Duodenal mucosa (tissue), 2 donors: ENCODE results near the gene DPP4.
A peak's percentile ranks its signal among the peaks of the same experiment; 100 is the strongest.

Source experiments
- H3K27ac ChIP-seq: one replicate; pipeline ENCODE4 v1.7.0; 2013; ENCODE audit warnings: low read depth, low read length
- H3K27me3 ChIP-seq, 2 donors: one replicate each; pipeline ENCODE4 v1.7.0; 2013; ENCODE audit warnings: low read length in 2 of 2, control low read depth in 1 of 2; ENCODE audit not compliant: insufficient read depth in 2 of 2, control insufficient read depth in 1 of 2
- H3K36me3 ChIP-seq, 2 donors: one replicate each; pipeline ENCODE4 v1.7.0; 2013; ENCODE audit warnings: low read length in 2 of 2, control low read depth in 1 of 2; ENCODE audit not compliant: insufficient read depth in 2 of 2, control insufficient read depth in 1 of 2
- H3K4me1 ChIP-seq, 2 donors: one replicate each; pipeline ENCODE4 v1.7.0; 2013; ENCODE audit warnings: low read length in 2 of 2, control low read depth in 1 of 2; ENCODE audit not compliant: insufficient read depth in 2 of 2, control insufficient read depth in 1 of 2
- H3K4me3 ChIP-seq, 2 donors: one replicate each; pipeline ENCODE4 v1.7.0; 2013; ENCODE audit warnings: low read length in 2 of 2, low read depth in 1 of 2
- H3K9ac ChIP-seq, 2 donors: one replicate each; pipeline ENCODE4 v1.7.0; 2013; ENCODE audit warnings: low read length in 2 of 2, low read depth in 1 of 2
- H3K9me3 ChIP-seq, 2 donors: one replicate each; pipeline ENCODE4 v1.7.0; 2013; ENCODE audit warnings: low read length in 2 of 2, control low read depth in 1 of 2; ENCODE audit not compliant: control insufficient read depth in 1 of 2

DPP4 gene

DNA sequence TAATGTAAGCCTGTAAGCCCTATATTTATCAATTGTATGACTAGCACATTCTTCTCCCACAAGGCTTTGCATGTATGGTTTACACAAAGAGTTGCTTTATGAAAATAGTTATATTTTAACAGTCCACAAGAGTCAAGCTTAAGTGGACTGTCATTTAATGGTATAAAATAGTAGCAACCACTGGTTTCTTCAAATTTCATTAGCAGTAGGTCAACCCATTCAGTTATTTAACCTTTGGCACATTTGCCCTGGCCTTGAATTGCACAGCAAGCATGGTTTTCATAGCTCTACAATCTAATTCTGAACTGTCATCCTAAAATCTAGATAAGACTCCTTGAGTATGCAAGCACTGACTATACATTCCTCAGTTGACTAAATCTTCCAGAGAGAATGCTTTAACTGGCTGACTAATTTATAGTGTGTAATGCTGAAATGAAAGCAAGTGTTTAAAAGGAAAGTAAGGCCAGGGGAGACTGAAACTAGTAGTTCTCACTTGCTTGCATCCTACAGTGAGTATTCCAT, 1.8 kb downstream of the DPP4 start:
- Histone ChIP-seq H3K27me3 (no peaks in the 10 kb centered on the region), H3K9ac (peak overlapping the region; percentile 7 to 9), H3K4me3 (peak overlapping the region; percentile 74 to 84), H3K27ac (no peak overlapping the region), H3K4me1 (peaks cover 31 to 45% of the 10 kb centered on the region in 2 donors), H3K36me3 (no peaks in the 10 kb centered on the region), H3K9me3 (no peaks in the 10 kb centered on the region)

DNA sequence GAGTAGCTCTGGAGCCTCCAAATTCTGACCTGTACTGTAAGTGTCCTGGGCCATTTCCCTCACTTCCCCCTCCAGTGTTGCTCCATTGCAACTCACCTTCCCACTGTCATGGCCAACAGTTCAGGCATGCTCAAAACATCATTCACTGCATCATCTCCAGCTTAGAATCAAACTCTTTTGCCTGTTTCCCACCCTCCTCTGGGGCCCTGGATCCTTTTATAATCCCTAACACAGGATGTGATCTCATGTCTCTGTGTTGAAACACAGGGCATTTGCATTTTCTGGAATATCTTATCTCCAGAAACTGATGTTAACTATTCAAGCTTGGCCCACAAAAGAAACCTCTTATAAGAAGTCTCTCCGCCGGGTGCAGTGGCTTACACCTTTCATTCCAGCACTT, 3.0 kb downstream of the DPP4 start:
- Histone ChIP-seq H3K4me3 (peak overlapping the region in 1 of 2 donors; percentile 20), H3K36me3 (no peaks in the 10 kb centered on the region), H3K27ac (no peak overlapping the region), H3K9ac (no peak overlapping the region), H3K27me3 (no peaks in the 10 kb centered on the region), H3K9me3 (no peaks in the 10 kb centered on the region), H3K4me1 (peaks cover 43 to 58% of the 10 kb centered on the region in 2 donors)

DNA sequence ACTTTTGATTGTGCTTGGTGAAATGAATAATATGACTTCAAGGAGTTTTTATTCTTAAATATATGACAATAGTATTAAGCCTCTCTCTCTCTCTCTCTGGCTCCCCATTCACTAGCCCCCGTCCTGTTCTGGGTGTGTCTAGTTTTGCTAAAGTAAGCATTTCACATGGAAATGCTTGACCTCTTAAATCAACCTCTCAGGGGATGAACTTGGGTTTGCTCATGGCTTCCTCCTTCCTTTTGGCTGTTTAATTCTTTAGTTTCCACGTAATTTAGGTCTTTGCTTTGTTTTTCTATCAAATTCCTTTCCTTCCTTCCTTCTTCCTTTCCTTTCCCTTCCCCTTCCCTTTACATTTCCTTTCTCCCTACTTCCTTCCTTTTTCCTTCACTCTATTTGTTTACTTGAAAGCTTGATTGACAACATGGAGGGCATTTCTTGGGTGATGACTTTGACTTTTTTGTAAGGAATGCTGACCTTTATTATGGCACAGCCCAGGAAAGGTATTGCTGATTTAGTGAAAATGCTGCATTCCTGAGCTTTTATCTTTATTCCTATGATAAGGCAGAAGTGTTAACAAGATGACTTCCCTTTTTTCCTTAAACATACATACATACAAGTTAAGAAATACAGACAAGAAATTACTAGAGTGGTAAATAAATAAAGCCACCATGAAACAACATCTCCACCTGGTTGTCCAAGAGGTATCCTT, 3.6 kb downstream of the DPP4 start:
- Histone ChIP-seq H3K27me3 (no peaks in the 10 kb centered on the region), H3K9me3 (no peaks in the 10 kb centered on the region), H3K4me3 (peak overlapping the region; percentile 20 to 23), H3K27ac (no peak overlapping the region), H3K36me3 (no peaks in the 10 kb centered on the region), H3K4me1 (peaks cover 47 to 64% of the 10 kb centered on the region in 2 donors), H3K9ac (no peak overlapping the region)

DNA sequence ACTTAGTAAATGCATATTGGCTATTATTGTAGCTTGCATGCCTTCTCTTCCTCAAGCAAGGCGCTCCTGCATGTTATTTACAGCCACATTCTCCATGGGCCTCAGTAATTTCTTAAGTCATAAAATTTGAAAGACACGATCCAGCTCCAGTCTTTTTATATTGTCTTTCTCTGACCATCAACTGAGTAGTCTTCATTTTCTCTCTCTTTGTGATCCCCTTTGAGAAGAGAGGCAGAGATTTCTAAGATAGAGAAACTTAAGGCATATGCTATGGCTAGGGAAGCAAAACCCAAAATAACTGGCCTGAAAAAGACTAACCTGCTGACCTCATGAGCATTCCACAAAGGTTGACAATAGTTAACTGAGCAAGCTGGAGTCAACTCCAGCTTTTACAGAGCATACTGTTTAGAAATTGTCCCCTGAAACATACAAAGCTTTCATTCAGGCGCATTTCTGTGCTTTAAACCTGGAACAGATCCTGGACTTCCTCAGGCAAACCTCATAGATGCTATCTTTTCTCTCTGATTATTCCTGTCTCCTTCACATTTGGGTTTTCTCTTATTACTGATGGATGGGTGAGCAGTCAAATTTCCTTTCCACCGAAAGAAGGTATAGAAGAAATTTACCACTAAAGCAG, 4.6 kb downstream of the DPP4 start:
- Histone ChIP-seq H3K9ac (no peak overlapping the region), H3K36me3 (no peaks in the 10 kb centered on the region), H3K4me3 (no peak overlapping the region), H3K9me3 (no peaks in the 10 kb centered on the region), H3K27me3 (no peaks in the 10 kb centered on the region), H3K4me1 (peaks cover 47 to 65% of the 10 kb centered on the region in 2 donors), H3K27ac (no peak overlapping the region)

DNA sequence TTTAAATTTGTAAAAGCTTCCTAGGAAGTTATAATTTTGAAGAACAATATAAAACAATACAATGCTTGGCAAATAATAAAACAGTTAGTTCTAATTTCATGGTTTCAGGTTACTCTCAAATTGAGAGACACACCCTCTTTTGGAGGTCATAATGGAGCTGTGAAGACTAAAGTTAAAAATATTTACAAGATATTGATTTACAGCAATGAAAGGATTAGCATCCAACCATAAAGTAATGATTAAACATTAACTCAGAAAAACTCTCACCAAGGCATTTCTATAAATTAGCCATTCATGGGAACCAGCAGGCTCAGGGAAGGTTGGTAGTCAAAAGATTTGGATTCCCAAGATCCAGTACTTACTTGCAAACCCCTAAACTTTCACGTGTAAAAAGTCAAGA, 6.4 kb downstream of the DPP4 start:
- Histone ChIP-seq H3K27ac (no peak overlapping the region), H3K9ac (no peak overlapping the region), H3K9me3 (no peaks in the 10 kb centered on the region), H3K27me3 (no peaks in the 10 kb centered on the region), H3K36me3 (no peaks in the 10 kb centered on the region), H3K4me3 (peak overlapping the region in 1 of 2 donors; percentile 1), H3K4me1 (peaks cover 52 to 77% of the 10 kb centered on the region in 2 donors)

DNA sequence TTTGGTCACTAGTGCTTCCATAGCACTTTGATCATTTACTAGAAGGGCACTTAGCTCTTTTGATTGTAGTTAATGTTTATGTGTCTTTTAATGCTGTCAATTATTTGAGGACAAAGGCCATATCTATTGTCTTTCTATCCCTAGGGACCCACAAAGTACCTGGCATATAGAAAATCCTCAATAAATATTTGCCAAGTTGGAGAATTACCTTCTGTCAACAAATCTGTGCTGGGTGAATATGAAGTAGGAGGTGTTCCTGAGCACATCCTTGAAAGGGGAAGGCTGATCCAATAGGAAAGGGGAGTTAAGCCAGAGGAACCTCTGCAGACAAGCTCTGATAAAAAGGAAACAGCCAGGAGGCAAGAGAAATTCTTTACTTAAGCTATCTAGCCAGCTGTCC, 8.2 kb downstream of the DPP4 start:
- no peak overlapping the region for H3K9ac ChIP-seq
- H3K9me3 ChIP-seq: no peaks in the 10 kb centered on the region
- no peak overlapping the region for H3K27ac ChIP-seq
- H3K4me3 ChIP-seq: peak overlapping the region in 1 of 2 donors; percentile 0
- H3K36me3 ChIP-seq: no peaks in the 10 kb centered on the region
- peaks cover 43 to 66% of the 10 kb centered on the region in 2 donors for H3K4me1 ChIP-seq
- H3K27me3 ChIP-seq: no peaks in the 10 kb centered on the region

DNA sequence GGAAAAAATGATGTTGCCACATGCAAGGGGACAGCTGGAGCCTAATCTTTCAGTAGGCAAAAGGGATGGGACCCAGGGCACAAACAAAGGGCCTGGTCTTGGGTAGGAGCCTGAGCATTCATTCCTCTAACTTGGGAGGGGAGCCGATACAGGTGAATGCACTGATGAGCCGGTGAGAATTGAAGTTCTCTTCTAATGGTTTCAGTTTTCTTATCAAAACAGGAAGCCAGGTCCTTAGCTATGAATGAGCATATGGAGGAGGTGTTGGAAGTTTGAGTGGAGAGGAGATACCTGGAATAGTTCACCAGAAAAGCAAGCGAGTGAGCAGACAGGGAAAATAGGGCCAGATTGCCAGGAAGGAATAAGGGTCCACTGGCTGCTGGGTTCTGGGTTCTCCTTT, 10.1 kb downstream of the DPP4 start:
- Histone ChIP-seq H3K4me3 (peak overlapping the region; percentile 28 to 51), H3K9me3 (no peaks in the 10 kb centered on the region)

DNA sequence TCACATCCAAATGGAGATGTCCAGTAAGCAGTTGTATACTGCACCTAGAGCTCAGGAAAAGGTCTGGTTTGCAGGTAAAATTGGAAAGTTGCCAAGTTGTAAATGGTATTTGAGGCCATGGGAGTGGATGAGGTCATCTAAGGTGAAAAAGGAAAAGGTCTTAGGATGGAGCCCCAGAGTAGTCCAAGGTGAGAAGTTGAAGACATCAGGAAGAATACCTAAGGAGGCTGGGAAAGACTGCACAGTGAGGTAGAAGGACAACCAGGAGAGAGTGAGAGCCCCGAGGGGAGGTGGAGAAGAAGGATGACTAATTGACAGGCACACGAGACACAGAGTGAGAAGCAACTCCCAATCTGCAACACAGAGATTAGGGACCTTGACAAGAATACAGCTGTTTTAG, 10.7 kb downstream of the DPP4 start:
- no peaks in the 10 kb centered on the region for H3K9me3 ChIP-seq
- H3K27ac ChIP-seq: no peak overlapping the region
- peak overlapping the region; percentile 28 to 51 for H3K4me3 ChIP-seq
- H3K4me1 ChIP-seq: peaks cover 46 to 66% of the 10 kb centered on the region in 2 donors
- peaks cover 0 to 3% of the 10 kb centered on the region in 2 donors for H3K36me3 ChIP-seq
- H3K27me3 ChIP-seq: no peaks in the 10 kb centered on the region
- H3K9ac ChIP-seq: no peak overlapping the region

More for the DNA sequence above, 10.1 kb downstream of the DPP4 start:
- Histone ChIP-seq H3K27ac (no peak overlapping the region), H3K27me3 (no peaks in the 10 kb centered on the region), H3K4me1 (peaks cover 45 to 67% of the 10 kb centered on the region in 2 donors), H3K9ac (no peak overlapping the region), H3K36me3 (no peaks in the 10 kb centered on the region)

DNA sequence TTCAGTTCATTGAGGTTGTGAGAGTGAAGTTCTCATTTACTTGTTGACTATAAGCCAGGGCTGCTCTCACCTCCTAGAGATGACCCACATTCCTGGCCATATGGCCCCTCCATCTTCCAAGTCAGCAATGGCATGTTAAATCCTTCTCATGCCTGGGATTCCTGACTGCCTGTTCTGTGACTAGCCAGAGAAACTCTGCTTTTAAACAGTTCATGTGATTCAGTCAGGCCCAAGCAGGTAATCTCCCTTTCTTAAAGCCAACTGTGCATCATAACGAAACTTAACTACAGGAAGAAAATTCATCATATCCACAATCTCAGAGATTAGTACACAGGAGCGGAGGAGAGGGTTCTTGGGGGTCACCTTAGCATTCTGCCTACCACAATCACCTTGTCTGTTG, 11.5 kb downstream of the DPP4 start:
- H3K27ac ChIP-seq: no peak overlapping the region
- peaks cover 0 to 3% of the 10 kb centered on the region in 2 donors for H3K36me3 ChIP-seq
- H3K9me3 ChIP-seq: no peaks in the 10 kb centered on the region
- H3K4me1 ChIP-seq: peaks cover 42 to 62% of the 10 kb centered on the region in 2 donors
- no peak overlapping the region for H3K9ac ChIP-seq
- no peaks in the 10 kb centered on the region for H3K27me3 ChIP-seq
- no peak overlapping the region for H3K4me3 ChIP-seq

DNA sequence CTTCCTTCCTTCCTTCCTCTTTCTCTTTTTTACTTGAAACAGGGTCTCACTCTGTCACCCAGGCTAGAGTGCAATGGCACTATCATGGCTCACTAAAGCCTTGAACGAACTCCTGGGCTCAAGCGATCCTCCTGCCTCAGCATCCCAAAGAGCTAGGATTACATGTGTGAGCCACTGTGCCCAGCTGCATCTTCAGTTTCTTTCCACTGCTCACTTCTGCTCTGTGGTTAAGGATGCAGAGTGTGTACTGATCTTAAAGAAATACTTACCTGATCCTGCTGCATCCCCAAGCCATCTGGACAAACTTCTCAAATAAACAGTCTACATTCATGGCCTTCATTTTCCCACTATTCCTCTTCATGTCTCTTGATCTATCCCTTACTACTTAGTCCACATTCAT, 13.0 kb downstream of the DPP4 start:
- Histone ChIP-seq H3K4me3 (no peak overlapping the region), H3K9ac (no peak overlapping the region), H3K36me3 (peaks cover 0 to 15% of the 10 kb centered on the region in 2 donors), H3K9me3 (peaks cover 10 to 12% of the 10 kb centered on the region in 2 donors), H3K27me3 (no peaks in the 10 kb centered on the region), H3K27ac (no peak overlapping the region), H3K4me1 (peaks cover 28 to 47% of the 10 kb centered on the region in 2 donors)
